PFSK-1 (cell line): ENCODE measurements around the gene SPSB4.

ENCODE experiments used
- FOXP2 ChIP-seq: optimal IDR thresholded peaks from 2 replicates; pipeline ENCODE3; 2011; ENCODE audit warnings: borderline replicate concordance, control low read depth, inconsistent platforms; ENCODE audit not compliant: insufficient read depth; ENCODE audit errors: extremely low read length, extremely low read depth
- POLR2AphosphoS5 ChIP-seq: IDR thresholded peaks from 2 replicates; pipeline ENCODE4 v1.6.1; 2012; ENCODE audit warnings: low read depth, mild to moderate bottlenecking, control low read depth, low read length, moderate library complexity
- REST ChIP-seq, 2 experiments: IDR thresholded peaks; 2 replicates each; pipeline versions ENCODE4 v1.6.1 to v1.8.0; 2011 to 2012; ENCODE audit warnings: low read depth in 2 of 2, low read length in 2 of 2, control low read depth in 1 of 2, inconsistent platforms in 1 of 2, mild to moderate bottlenecking in 1 of 2, moderate library complexity in 1 of 2; ENCODE audit not compliant: insufficient read depth in 1 of 2
- SIN3A ChIP-seq: IDR thresholded peaks from 2 replicates; pipeline ENCODE4 v1.6.1; 2012; ENCODE audit warnings: mild to moderate bottlenecking, low read length, moderate library complexity, borderline replicate concordance; ENCODE audit not compliant: insufficient read depth
- TAF1 ChIP-seq: IDR thresholded peaks from 2 replicates; pipeline ENCODE4 v1.6.1; 2012; ENCODE audit warnings: low read length, control low read depth, borderline replicate concordance; ENCODE audit not compliant: insufficient read depth

The SPSB4 gene

GRCh38 chr3:141087778-141088130 is 36.6 kb downstream of the SPSB4 start:
- no peak for TF ChIP-seq POLR2AphosphoS5
- no peak for TF ChIP-seq REST (IDR thresholded peaks at IDR 0.05; ENCODE audit: insufficient read depth in 1 of 2, low read depth in 2 of 2, low read length in 2 of 2)
- no peak for TF ChIP-seq FOXP2
- TF ChIP-seq SIN3A: no peak
- no peak for TF ChIP-seq TAF1

- TF ChIP-seq SIN3A (no peak), REST (IDR thresholded peaks at IDR 0.05; ENCODE audit: insufficient read depth in 1 of 2, low read depth in 2 of 2, low read length in 2 of 2) (no peak), TAF1 (no peak), POLR2AphosphoS5 (no peak), FOXP2 (no peak)
These were observed 38.4 kb downstream of the SPSB4 start for GRCh38 chr3:141089339-141090152.

GRCh38 chr3:141091426-141091825 is 40.3 kb downstream of the SPSB4 start:
- TF ChIP-seq FOXP2: no peak
- TF ChIP-seq REST (IDR thresholded peaks at IDR 0.05; ENCODE audit: insufficient read depth in 1 of 2, low read depth in 2 of 2, low read length in 2 of 2): no peak
- no peak for TF ChIP-seq POLR2AphosphoS5
- no peak for TF ChIP-seq TAF1
- no peak for TF ChIP-seq SIN3A

- TF ChIP-seq REST (IDR thresholded peaks at IDR 0.05; ENCODE audit: insufficient read depth in 1 of 2, low read depth in 2 of 2, low read length in 2 of 2) (no peak), POLR2AphosphoS5 (no peak), SIN3A (no peak), FOXP2 (no peak), TAF1 (no peak)
These were observed 41.5 kb downstream of the SPSB4 start for GRCh38 chr3:141092663-141093062.
